Caco-2 (cell line): ENCODE data around the gene FGFR3. TPM values are rescaled to one million over a fixed set of nuclear protein-coding genes. Genes with fewer than 3 reads are reported as not detected.

Experiments
- BruUV-seq: library from RNA; stranded (reverse); fragments of 400-500 nt; replicated peaks from 2 replicates; lab custom pipeline; 2021; lab: Mats Ljungman, UMichigan
- CTCF ChIA-PET: fragments of 300-600 bp; sonication (Branson Sonifier 250); formaldehyde crosslinking; loops from one replicate; lab custom pipeline; 2022; ENCODE audit warnings: antibody characterized with exemption; lab: Charles Lee
- POLR2A ChIA-PET: fragments of 300-600 bp; sonication (Branson Sonifier 250); formaldehyde crosslinking; loops from one replicate; lab custom pipeline; 2022; ENCODE audit warnings: antibody characterized with exemption; lab: Charles Lee
- DNase-seq, 2 experiments: peaks; one replicate each; pipeline versions ENCODE4 v3.0.0 to v3.0.0-alpha.2; 2020 to 2022
- H3K27me3 ChIP-seq: replicated peaks from 2 replicates; pipeline ENCODE4 v1.6.0; 2011; ENCODE audit warnings: low read length; ENCODE audit not compliant: control insufficient read depth, insufficient read depth
- H3K36me3 ChIP-seq: 2 replicates; pipeline ENCODE4 v1.5.1; 2011; ENCODE audit warnings: low read length; ENCODE audit not compliant: control insufficient read depth, insufficient read depth
- H3K4me1 ChIP-seq: fragments of 250-450 bp; sonication (Bioruptor Pico); 2 replicates; pipeline ENCODE4 v1.5.1; 2020; ENCODE audit warnings: mild to moderate bottlenecking
- H3K4me3 ChIP-seq: 2 replicates; pipeline ENCODE4 v1.5.1; 2011; ENCODE audit warnings: low read depth, mild to moderate bottlenecking, control low read depth, low read length
- H3K9me3 ChIP-seq: fragments of 250-450 bp; sonication (Bioruptor Pico); 2 replicates; pipeline ENCODE4 v1.5.1; 2020; ENCODE audit warnings: mild to moderate bottlenecking, moderate library complexity
- H3K27ac Mint-ChIP-seq: one replicate; pipeline ENCODE4 v1.8.0; 2022; ENCODE audit warnings: mixed read lengths; ENCODE audit not compliant: unreplicated experiment
- H3K27me3 Mint-ChIP-seq: one replicate; pipeline ENCODE4 v1.8.0; 2022; ENCODE audit warnings: mixed read lengths; ENCODE audit not compliant: insufficient read depth, unreplicated experiment
- H3K36me3 Mint-ChIP-seq: one replicate; pipeline ENCODE4 v1.8.0; 2022; ENCODE audit warnings: mild to moderate bottlenecking, mixed read lengths; ENCODE audit not compliant: insufficient read depth, unreplicated experiment
- H3K4me1 Mint-ChIP-seq: one replicate; pipeline ENCODE4 v1.8.0; 2022; ENCODE audit warnings: low read depth, mixed read lengths; ENCODE audit not compliant: unreplicated experiment
- H3K4me3 Mint-ChIP-seq: one replicate; pipeline ENCODE4 v1.8.0; 2022; ENCODE audit warnings: mild to moderate bottlenecking, moderate library complexity, mixed read lengths; ENCODE audit not compliant: unreplicated experiment
- H3K9me3 Mint-ChIP-seq: one replicate; pipeline ENCODE4 v1.8.0; 2022; ENCODE audit warnings: mixed read lengths; ENCODE audit not compliant: unreplicated experiment
- intact Hi-C: fragments of 100-400 bp; cut with micrococcal nuclease; formaldehyde crosslinking; loops from one replicate; pipeline ENCODE4 v1.10.0; 2022; ENCODE audit not compliant: unreplicated experiment
- total RNA-seq: library from RNA; stranded (reverse); gene quantifications from 2 replicates; pipeline ENCODE4 v1.2.3, GENCODE V29; 2022
- TF ChIP-seq, protein P1 (sequence below), 2 experiments: fragments of 200-600 bp in 1 of 2; IDR thresholded peaks; 1 replicate in 1 of 2; 2 replicates in 1 of 2; pipeline versions ENCODE4 v1.5.1 to v1.8.0; 2011 to 2022; ENCODE audit warnings: antibody characterized with exemption in 1 of 2, control low read depth in 1 of 2, inconsistent platforms in 1 of 2, low read depth in 1 of 2, low read length in 1 of 2, mild to moderate bottlenecking in 1 of 2, moderate library complexity in 1 of 2; ENCODE audit not compliant: insufficient read depth in 1 of 2, severe bottlenecking in 1 of 2, unreplicated experiment in 1 of 2

FGFR3 gene
- total RNA-seq, 1 experiment from 2014 or later, result 132 TPM

DNA sequence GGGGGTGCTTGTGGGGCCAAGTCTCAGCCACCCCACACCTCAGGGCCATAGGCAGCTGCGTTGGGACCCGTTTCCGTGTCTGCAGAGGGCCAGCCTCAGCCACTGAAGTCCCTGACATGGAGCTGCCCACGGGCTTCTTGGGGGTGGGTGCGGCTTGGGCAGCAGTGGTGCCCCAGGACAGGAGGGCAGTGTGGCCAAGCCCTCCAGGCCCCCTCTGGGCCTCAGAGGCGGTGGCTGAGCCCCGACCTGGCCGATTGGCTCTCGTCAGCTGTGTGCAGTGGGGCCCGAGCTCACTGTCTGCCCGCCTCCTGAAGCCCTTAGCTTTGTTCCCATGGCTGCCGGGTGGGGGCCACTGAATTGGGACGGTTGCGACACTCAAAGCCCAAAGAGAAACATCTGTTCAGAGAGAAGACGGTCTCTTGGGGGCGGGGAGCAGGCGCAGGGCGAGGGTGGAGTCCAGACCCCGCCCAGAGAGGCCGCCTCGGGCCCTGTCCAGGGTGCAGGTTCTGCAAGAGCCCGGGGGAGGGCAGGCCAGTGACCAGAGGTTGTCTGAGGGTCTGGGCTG, 9.1 kb downstream of the FGFR3 start:
- H3K4me1 ChIP-seq, result peaks cover 16% of the 10 kb centered on the region
- intact Hi-C loops, result no loop called here
- Mint-ChIP-seq H3K36me3 (peaks cover 73% of the 10 kb centered on the region), H3K9me3 (no peaks in the 10 kb centered on the region), H3K27me3 (no peaks in the 10 kb centered on the region), H3K4me3 (no peak overlapping the region), H3K4me1 (no peaks in the 10 kb centered on the region), H3K27ac (no peak overlapping the region)
- TF ChIP-seq, protein P1, sequence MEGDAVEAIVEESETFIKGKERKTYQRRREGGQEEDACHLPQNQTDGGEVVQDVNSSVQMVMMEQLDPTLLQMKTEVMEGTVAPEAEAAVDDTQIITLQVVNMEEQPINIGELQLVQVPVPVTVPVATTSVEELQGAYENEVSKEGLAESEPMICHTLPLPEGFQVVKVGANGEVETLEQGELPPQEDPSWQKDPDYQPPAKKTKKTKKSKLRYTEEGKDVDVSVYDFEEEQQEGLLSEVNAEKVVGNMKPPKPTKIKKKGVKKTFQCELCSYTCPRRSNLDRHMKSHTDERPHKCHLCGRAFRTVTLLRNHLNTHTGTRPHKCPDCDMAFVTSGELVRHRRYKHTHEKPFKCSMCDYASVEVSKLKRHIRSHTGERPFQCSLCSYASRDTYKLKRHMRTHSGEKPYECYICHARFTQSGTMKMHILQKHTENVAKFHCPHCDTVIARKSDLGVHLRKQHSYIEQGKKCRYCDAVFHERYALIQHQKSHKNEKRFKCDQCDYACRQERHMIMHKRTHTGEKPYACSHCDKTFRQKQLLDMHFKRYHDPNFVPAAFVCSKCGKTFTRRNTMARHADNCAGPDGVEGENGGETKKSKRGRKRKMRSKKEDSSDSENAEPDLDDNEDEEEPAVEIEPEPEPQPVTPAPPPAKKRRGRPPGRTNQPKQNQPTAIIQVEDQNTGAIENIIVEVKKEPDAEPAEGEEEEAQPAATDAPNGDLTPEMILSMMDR (IDR thresholded peaks at IDR 0.05; ENCODE audit: insufficient read depth in 1 of 2, low read depth in 1 of 2, low read length in 1 of 2, severe bottlenecking in 1 of 2, unreplicated experiment in 1 of 2), result no peak
- H3K27me3 ChIP-seq, result no peaks in the 10 kb centered on the region
- BruUV-seq, result no TSS peak
- DNase-seq, result peak; percentile 65 to 72
- POLR2A ChIA-PET, result interaction anchor here (0.5 to 0.6 kb wide), 2 partner anchors 36 to 82 kb away, joined by 3 to 5 read pairs; no protein-coding TSS in a partner anchor
- CTCF ChIA-PET, result interaction anchor here (0.6 kb wide), 1 partner anchor 34 kb away, joined by 3 read pairs; no protein-coding TSS in a partner anchor
- peaks cover 2% of the 10 kb centered on the region for H3K36me3 ChIP-seq
- H3K4me3 ChIP-seq, result no peak overlapping the region
- no peaks in the 10 kb centered on the region for H3K9me3 ChIP-seq

DNA sequence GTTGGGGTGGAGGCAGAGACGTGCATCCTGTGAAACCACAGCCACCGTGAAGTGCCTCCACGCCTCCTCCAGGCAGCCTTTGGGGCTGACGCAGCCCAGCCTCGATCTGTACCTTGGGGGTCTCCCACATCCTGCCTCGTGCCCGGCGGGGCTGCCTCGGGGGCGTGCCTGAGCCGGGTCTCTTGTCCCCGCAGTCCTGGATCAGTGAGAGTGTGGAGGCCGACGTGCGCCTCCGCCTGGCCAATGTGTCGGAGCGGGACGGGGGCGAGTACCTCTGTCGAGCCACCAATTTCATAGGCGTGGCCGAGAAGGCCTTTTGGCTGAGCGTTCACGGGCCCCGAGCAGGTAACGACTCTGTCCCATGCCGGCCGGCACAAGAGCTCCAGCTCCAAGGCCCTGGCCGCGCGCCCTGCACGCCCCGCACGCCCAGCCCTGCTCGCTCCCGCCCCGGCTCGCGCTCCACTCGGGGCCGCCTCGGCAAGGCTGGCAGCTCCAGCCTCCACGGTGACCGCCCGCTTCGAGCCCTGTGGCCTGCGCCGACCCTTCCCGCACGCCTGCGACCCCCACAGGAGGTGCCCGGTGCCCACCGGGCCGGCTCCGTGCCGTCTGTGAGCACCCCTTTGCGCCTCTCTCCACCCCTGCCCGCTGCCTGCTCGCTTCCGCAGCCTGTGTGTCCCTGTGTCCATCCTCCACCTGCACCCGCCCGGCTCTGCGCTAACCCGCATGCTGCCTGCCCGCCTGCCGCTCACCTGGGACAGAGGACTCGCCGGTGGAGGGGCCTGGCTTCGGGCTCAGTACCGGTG, 9.8 kb downstream of the FGFR3 start:
- Mint-ChIP-seq H3K27ac (no peak overlapping the region), H3K9me3 (no peaks in the 10 kb centered on the region), H3K27me3 (no peaks in the 10 kb centered on the region), H3K4me1 (no peaks in the 10 kb centered on the region), H3K36me3 (peaks cover 80% of the 10 kb centered on the region), H3K4me3 (no peak overlapping the region)
- no TSS peak for BruUV-seq
- Histone ChIP-seq H3K4me1 (peaks cover 9% of the 10 kb centered on the region), H3K36me3 (peaks cover 2% of the 10 kb centered on the region), H3K27me3 (no peaks in the 10 kb centered on the region), H3K9me3 (no peaks in the 10 kb centered on the region), H3K4me3 (no peak overlapping the region)
- ChIA-PET CTCF (no interaction called here), POLR2A (no interaction called here)
- intact Hi-C loops, result no loop called here
- TF ChIP-seq, protein P1 (IDR thresholded peaks at IDR 0.05; ENCODE audit: insufficient read depth in 1 of 2, low read depth in 1 of 2, low read length in 1 of 2, severe bottlenecking in 1 of 2, unreplicated experiment in 1 of 2), result no peak
- no peak for DNase-seq

GRCh38 chr4:1803523-1804423, 10.7 kb downstream of the FGFR3 start:
- TF ChIP-seq, protein P1 (IDR thresholded peaks at IDR 0.05; ENCODE audit: insufficient read depth in 1 of 2, low read depth in 1 of 2, low read length in 1 of 2, severe bottlenecking in 1 of 2, unreplicated experiment in 1 of 2), result no peak
- Mint-ChIP-seq H3K9me3 (no peaks in the 10 kb centered on the region), H3K27me3 (no peaks in the 10 kb centered on the region), H3K36me3 (peaks cover 80% of the 10 kb centered on the region), H3K27ac (no peak overlapping the region), H3K4me3 (no peak overlapping the region), H3K4me1 (no peaks in the 10 kb centered on the region)
- ChIA-PET CTCF (no interaction called here), POLR2A (no interaction called here)
- Histone ChIP-seq H3K4me1 (peaks cover 7% of the 10 kb centered on the region), H3K4me3 (no peak overlapping the region), H3K9me3 (no peaks in the 10 kb centered on the region), H3K36me3 (peaks cover 2% of the 10 kb centered on the region), H3K27me3 (no peaks in the 10 kb centered on the region)
- intact Hi-C loops, result no loop called here
- no TSS peak for BruUV-seq
- no peak for DNase-seq
